OCI-LY3 (cell line): Measurements from ENCODE around the gene MCAM.

Experiments used
- H2AFZ ChIP-seq: fragments of 200-600, 300-600 bp; shearing (Covaris generic); 2 replicates; pipeline ENCODE4 v1.6.0; 2014; ENCODE audit warnings: antibody characterized with exemption, low read depth, low read length
- H3K27ac ChIP-seq: fragments of 200-600, 300-600 bp; sonication (generic); 2 replicates; pipeline ENCODE4 v1.5.1; 2014; ENCODE audit warnings: mild to moderate bottlenecking, low read length, moderate library complexity, mixed read lengths
- H3K27me3 ChIP-seq: fragments of 200-600, 300-600 bp; sonication (generic); 2 replicates; pipeline ENCODE4 v1.6.1; 2014; ENCODE audit warnings: low read depth, low read length, mixed read lengths
- H3K36me3 ChIP-seq: fragments of 200-600, 300-600 bp; sonication (generic); replicated peaks from 2 replicates; pipeline ENCODE3; 2014; ENCODE audit warnings: low read depth, low read length, mixed read lengths
- H3K4me1 ChIP-seq: fragments of 300-600, 200-600 bp; sonication (generic); 2 replicates; pipeline ENCODE4 v1.6.1; 2014; ENCODE audit warnings: low read length, mixed read lengths
- H3K4me2 ChIP-seq: fragments of 200-600, 300-600 bp; sonication (generic); 2 replicates; pipeline ENCODE4 v1.6.1; 2014; ENCODE audit warnings: low read length, mixed read lengths
- H3K4me3 ChIP-seq: fragments of 300-600, 200-600 bp; sonication (generic); 2 replicates; pipeline ENCODE4 v1.5.1; 2014; ENCODE audit warnings: antibody characterized with exemption, mild to moderate bottlenecking, low read length, moderate library complexity
- H3K79me2 ChIP-seq: fragments of 300-600, 200-600 bp; shearing (Covaris generic); 2 replicates; pipeline ENCODE4 v1.6.1; 2014; ENCODE audit warnings: mild to moderate bottlenecking, low read length, mixed read lengths
- H3K9ac ChIP-seq: fragments of 300-600, 200-600 bp; shearing (Covaris generic); 2 replicates; pipeline ENCODE4 v1.6.0; 2014; ENCODE audit warnings: mild to moderate bottlenecking, low read length, moderate library complexity
- H3K9me3 ChIP-seq: fragments of 200-600, 300-600 bp; shearing (Covaris generic); 2 replicates; pipeline ENCODE4 v1.6.1; 2014; ENCODE audit warnings: low read length, mixed read lengths; ENCODE audit not compliant: insufficient read depth
- H4K20me1 ChIP-seq: fragments of 200-600, 300-600 bp; sonication (generic); 2 replicates; pipeline ENCODE4 v1.6.1; 2016; ENCODE audit warnings: low read length, mixed read lengths; ENCODE audit not compliant: insufficient read depth
- EZH2phosphoT487 ChIP-seq: fragments of 200-600 bp; shearing (Covaris generic); IDR thresholded peaks from 2 replicates; pipeline ENCODE4 v1.6.1; 2018; ENCODE audit warnings: antibody characterized with exemption, mixed run types, low read depth
- TF ChIP-seq, protein P1 (sequence below): fragments of 200-600, 300-600 bp; sonication (generic); IDR thresholded peaks from 2 replicates; pipeline ENCODE4 v1.5.1; 2014; ENCODE audit warnings: antibody characterized with exemption, low read length, low read depth

MCAM gene

DNA sequence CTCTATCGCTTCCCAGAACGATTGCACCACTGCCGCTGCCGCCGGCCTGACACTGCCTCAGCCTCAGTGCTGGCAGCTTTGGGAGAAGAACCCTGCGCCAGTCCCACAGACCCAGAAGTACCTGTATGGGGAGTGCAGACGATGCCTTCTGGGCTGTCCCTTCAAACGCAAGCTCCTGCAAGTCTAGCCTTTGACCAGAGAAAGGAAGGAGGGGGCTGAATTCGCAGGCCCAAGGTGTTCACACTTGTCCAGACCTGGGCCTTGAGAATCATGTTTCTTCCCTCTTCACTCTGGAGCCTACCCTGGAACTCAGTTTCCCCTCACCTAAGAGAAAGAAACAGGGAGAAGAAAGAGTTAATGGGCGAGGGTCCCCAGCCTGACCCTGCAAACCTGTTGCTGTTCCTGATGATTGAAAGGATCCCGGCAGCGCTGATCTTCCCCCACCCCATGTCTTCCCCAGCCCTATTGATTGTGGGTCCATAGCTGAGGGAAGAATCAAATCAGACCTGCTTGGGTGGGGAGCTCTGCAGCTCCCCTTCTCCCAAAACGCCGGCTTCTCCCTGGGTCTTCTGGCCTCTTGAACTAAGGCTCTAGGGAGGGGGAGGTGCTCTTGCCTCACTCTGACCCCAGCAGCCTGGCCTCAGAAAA is 786 bp upstream of the MCAM start:
- no peak for TF ChIP-seq EZH2phosphoT487
- TF ChIP-seq, protein P1, sequence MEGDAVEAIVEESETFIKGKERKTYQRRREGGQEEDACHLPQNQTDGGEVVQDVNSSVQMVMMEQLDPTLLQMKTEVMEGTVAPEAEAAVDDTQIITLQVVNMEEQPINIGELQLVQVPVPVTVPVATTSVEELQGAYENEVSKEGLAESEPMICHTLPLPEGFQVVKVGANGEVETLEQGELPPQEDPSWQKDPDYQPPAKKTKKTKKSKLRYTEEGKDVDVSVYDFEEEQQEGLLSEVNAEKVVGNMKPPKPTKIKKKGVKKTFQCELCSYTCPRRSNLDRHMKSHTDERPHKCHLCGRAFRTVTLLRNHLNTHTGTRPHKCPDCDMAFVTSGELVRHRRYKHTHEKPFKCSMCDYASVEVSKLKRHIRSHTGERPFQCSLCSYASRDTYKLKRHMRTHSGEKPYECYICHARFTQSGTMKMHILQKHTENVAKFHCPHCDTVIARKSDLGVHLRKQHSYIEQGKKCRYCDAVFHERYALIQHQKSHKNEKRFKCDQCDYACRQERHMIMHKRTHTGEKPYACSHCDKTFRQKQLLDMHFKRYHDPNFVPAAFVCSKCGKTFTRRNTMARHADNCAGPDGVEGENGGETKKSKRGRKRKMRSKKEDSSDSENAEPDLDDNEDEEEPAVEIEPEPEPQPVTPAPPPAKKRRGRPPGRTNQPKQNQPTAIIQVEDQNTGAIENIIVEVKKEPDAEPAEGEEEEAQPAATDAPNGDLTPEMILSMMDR: no peak
- no peaks in the 10 kb centered on the region for H3K9me3 ChIP-seq
- H3K36me3 ChIP-seq: no peaks in the 10 kb centered on the region
- H4K20me1 ChIP-seq: no peaks in the 10 kb centered on the region
- peak overlapping the region; percentile 50 for H3K9ac ChIP-seq
- peak overlapping the region; percentile 87 for H3K4me3 ChIP-seq
- H2AFZ ChIP-seq: peak overlapping the region; percentile 14; the same call in 1 of the 2 replicates
- peaks cover 56% of the 10 kb centered on the region for H3K4me1 ChIP-seq
- peak overlapping the region; percentile 100 for H3K4me2 ChIP-seq
- 0 out of 2 replicates have a peak overlapping the region, but pooled peaks have one; percentile 27 for H3K27ac ChIP-seq
- peaks cover 14% of the 10 kb centered on the region for H3K27me3 ChIP-seq
- H3K79me2 ChIP-seq: no peaks in the 10 kb centered on the region

GRCh38 chr11:119316016-119316728 is 758 bp downstream of the MCAM start:
- Histone ChIP-seq H2AFZ (no peak overlapping the region), H3K9me3 (no peaks in the 10 kb centered on the region), H3K4me2 (peak overlapping the region; percentile 100), H3K27me3 (peaks cover 14% of the 10 kb centered on the region), H4K20me1 (no peaks in the 10 kb centered on the region), H3K27ac (no peak overlapping the region), H3K36me3 (no peaks in the 10 kb centered on the region), H3K4me1 (peaks cover 49% of the 10 kb centered on the region), H3K9ac (peak overlapping the region; percentile 61), H3K4me3 (peak overlapping the region; percentile 87), H3K79me2 (no peaks in the 10 kb centered on the region)
- TF ChIP-seq, protein P1: no peak
- no peak for TF ChIP-seq EZH2phosphoT487

GRCh38 chr11:119315131-119316015 is 1.6 kb downstream of the MCAM start:
- H3K9me3 ChIP-seq: no peaks in the 10 kb centered on the region
- H3K79me2 ChIP-seq: no peaks in the 10 kb centered on the region
- H4K20me1 ChIP-seq: no peaks in the 10 kb centered on the region
- peak overlapping the region; percentile 61 for H3K9ac ChIP-seq
- H3K4me2 ChIP-seq: peak overlapping the region; percentile 100
- peaks cover 14% of the 10 kb centered on the region for H3K27me3 ChIP-seq
- TF ChIP-seq, protein P1: no peak
- TF ChIP-seq EZH2phosphoT487: no peak
- peak overlapping the region; percentile 87 for H3K4me3 ChIP-seq
- no peak overlapping the region for H3K27ac ChIP-seq
- H3K4me1 ChIP-seq: peaks cover 46% of the 10 kb centered on the region
- no peaks in the 10 kb centered on the region for H3K36me3 ChIP-seq
- H2AFZ ChIP-seq: no peak overlapping the region; the same call in 1 of the 2 replicates

GRCh38 chr11:119314726-119315125 is 2.2 kb downstream of the MCAM start:
- H3K36me3 ChIP-seq: no peaks in the 10 kb centered on the region

More at GRCh38 chr11:119314726-119315125, 2.2 kb downstream of the MCAM start:
- Histone ChIP-seq H2AFZ (no peak overlapping the region), H3K4me1 (peaks cover 40% of the 10 kb centered on the region), H3K27ac (no peak overlapping the region), H3K4me2 (0 out of 2 replicates have a peak overlapping the region, but pooled peaks have one; percentile 100), H4K20me1 (no peaks in the 10 kb centered on the region), H3K27me3 (peaks cover 14% of the 10 kb centered on the region), H3K79me2 (no peaks in the 10 kb centered on the region), H3K4me3 (no peak overlapping the region; the same call in 1 of the 2 replicates), H3K9me3 (no peaks in the 10 kb centered on the region), H3K9ac (no peak overlapping the region)
- TF ChIP-seq EZH2phosphoT487: no peak
- TF ChIP-seq, protein P1: no peak
